Esophagus muscularis mucosa (tissue), 3 donors: ENCODE results near the gene PRKAR1B.

ENCODE experiments used
- POLR2A ChIP-seq: fragments of 450-650 bp; IDR thresholded peaks from one replicate; pipeline ENCODE4 v1.6.1; 2017; ENCODE audit warnings: antibody characterized with exemption, moderate library complexity, mild to moderate bottlenecking, low read depth
- TF ChIP-seq, protein P1 (sequence below), 3 experiments: fragments of 200-600 bp in 2 of 3; fragments of 450-650 bp in 1 of 3; sonication (generic) in 2 of 3; IDR thresholded peaks; one replicate each; pipeline ENCODE4 v1.5.1; 2017 to 2019; ENCODE audit warnings: antibody characterized with exemption in 3 of 3, mild to moderate bottlenecking in 2 of 3, moderate library complexity in 1 of 3

DNA sequence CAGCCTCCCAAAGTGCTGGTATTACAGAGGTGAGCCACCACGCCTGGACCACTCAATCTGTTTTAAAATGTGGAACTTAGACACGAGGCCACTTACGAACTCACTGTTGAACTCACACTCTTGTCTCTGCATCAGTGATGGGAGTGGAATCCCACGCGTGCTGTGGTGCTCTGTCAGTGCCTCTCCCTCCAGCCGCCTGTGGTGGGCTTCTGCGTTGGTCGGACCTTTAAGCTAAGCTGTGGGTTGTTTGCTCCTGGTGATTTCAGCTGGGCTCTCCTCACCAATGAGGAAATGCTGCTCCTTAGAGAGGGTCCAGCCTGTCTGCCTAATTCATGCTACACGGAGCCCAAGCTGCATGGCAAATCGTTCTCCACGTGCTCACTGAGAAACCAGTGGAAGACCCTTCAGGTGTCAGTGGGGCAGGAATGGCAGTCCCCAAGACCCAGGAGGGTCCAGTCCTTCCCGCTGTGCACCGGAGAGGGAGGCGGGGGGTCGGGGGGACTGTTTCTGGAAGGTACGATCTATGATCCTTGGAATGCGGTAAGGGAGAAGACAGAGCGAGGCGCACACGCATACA is 17.9 kb upstream of the PRKAR1B start:
- TF ChIP-seq, protein P1, sequence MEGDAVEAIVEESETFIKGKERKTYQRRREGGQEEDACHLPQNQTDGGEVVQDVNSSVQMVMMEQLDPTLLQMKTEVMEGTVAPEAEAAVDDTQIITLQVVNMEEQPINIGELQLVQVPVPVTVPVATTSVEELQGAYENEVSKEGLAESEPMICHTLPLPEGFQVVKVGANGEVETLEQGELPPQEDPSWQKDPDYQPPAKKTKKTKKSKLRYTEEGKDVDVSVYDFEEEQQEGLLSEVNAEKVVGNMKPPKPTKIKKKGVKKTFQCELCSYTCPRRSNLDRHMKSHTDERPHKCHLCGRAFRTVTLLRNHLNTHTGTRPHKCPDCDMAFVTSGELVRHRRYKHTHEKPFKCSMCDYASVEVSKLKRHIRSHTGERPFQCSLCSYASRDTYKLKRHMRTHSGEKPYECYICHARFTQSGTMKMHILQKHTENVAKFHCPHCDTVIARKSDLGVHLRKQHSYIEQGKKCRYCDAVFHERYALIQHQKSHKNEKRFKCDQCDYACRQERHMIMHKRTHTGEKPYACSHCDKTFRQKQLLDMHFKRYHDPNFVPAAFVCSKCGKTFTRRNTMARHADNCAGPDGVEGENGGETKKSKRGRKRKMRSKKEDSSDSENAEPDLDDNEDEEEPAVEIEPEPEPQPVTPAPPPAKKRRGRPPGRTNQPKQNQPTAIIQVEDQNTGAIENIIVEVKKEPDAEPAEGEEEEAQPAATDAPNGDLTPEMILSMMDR (IDR thresholded peaks at IDR 0.05): no peak
- no peak for TF ChIP-seq POLR2A
